GM12873 (cell line): ENCODE data around the gene AGPS.

Experiments used
- TF ChIP-seq, protein P1 (sequence below): IDR thresholded peaks from 2 replicates; pipeline ENCODE4 v1.5.1; 2012; ENCODE audit warnings: low read depth, mild to moderate bottlenecking, moderate library complexity, low read length, control low read depth; ENCODE audit not compliant: insufficient read depth; ENCODE audit errors: missing control alignments

The AGPS gene

GRCh38 chr2:177392373-177393202 is at the start of gene AGPS:
Gene AGPS (plus strand): TSS chr2:177392773. CDS start chr2:177392790, 17 bp downstream.
- TF ChIP-seq, protein P1, sequence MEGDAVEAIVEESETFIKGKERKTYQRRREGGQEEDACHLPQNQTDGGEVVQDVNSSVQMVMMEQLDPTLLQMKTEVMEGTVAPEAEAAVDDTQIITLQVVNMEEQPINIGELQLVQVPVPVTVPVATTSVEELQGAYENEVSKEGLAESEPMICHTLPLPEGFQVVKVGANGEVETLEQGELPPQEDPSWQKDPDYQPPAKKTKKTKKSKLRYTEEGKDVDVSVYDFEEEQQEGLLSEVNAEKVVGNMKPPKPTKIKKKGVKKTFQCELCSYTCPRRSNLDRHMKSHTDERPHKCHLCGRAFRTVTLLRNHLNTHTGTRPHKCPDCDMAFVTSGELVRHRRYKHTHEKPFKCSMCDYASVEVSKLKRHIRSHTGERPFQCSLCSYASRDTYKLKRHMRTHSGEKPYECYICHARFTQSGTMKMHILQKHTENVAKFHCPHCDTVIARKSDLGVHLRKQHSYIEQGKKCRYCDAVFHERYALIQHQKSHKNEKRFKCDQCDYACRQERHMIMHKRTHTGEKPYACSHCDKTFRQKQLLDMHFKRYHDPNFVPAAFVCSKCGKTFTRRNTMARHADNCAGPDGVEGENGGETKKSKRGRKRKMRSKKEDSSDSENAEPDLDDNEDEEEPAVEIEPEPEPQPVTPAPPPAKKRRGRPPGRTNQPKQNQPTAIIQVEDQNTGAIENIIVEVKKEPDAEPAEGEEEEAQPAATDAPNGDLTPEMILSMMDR = no peak

DNA sequence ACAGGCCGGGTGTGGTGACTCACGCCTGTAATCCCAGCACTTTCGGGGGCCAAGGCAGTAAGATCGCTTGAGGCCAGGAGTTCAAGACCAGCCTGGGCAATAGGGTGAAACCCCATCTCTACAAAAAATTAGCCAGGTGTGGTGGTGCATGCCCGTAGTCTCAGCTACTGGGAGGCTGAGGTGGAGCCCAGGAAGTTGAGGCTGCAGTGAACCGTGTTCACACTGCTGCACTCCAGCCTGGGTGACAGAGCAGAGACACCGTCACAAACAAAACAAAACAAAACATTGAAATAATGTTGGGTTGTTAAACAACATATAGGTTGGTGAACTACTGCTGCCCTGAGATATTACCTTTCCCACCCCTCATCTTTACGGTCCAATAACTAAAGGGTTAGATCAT is 48.8 kb upstream of the AGPS start:
- TF ChIP-seq, protein P1 = no peak

DNA sequence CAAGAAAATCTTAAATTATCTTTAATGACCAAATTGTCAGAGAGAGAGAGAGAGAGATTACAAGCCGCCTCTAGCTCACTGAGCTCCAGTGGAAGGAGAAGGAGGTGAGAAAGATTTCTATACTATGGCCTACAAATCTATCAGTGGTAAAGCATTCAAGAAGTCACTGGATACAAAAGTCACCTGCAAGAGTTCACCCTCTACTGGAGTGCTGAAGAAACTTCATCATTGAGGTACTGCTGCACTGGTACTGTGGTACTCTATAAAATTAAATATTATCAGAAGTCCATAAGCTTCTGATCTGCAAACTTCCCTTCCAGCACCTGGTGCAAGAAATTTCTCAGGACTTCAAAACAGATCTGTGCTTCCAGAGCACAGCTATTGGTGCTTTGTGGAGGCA is 48.3 kb upstream of the AGPS start:
- TF ChIP-seq, protein P1 = peak; percentile 13

DNA sequence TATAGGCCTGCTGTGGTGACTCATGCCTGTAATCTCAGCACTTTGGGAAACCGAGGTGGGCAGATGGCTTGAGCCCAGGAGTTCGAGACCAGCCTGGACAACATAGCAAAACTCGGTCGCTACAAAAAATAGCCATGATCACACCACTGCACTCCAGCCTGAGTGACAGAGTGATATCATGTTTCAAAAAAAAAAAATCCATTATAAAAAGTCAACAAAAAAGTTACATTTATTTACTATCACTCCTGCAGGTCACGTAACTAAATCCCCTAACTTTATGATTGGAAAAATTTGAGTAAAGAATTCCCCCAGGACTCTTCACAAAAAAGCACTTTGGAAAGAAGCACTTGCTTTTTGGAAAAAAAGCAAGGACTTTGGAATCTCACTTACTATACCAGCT is 46.4 kb upstream of the AGPS start:
- TF ChIP-seq, protein P1 = no peak

DNA sequence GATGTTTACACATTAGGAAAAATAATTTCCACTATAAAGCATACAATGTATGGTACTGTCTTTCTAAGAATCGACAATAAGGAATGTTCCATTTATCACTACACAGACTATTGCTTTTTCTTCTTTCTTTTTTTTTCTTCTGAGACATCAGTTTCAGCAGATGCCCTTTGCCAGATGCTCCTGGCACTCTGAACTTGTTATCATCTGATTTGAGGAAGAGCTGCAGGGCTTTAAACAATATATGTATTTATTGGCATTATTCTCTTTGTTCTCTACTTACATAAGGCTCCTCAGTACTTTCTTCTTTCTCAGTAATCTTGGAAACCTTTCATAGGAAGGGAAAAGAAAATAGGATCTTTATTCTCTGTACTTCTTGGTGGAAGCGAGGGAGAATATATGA is 45.0 kb upstream of the AGPS start:
- TF ChIP-seq, protein P1 = no peak

- TF ChIP-seq, protein P1 = no peak
These were observed 44.4 kb upstream of the AGPS start for GRCh38 chr2:177348118-177348654.
